Panc1 (cell line): ENCODE data around the gene CADM1.

Experiments
- TF ChIP-seq, protein P1 (sequence below): fragments of 450-650 bp; IDR thresholded peaks from 2 replicates; pipeline ENCODE4 v1.5.1; 2017; ENCODE audit warnings: mild to moderate bottlenecking
- TF ChIP-seq, protein P2 (sequence below), 2 experiments: IDR thresholded peaks; 2 replicates each; pipeline ENCODE4 v1.6.1; 2011 to 2012; ENCODE audit warnings: low read depth in 2 of 2, control low read depth in 1 of 2, low read length in 1 of 2, mild to moderate bottlenecking in 1 of 2, moderate library complexity in 1 of 2; ENCODE audit not compliant: insufficient read depth in 1 of 2

DNA sequence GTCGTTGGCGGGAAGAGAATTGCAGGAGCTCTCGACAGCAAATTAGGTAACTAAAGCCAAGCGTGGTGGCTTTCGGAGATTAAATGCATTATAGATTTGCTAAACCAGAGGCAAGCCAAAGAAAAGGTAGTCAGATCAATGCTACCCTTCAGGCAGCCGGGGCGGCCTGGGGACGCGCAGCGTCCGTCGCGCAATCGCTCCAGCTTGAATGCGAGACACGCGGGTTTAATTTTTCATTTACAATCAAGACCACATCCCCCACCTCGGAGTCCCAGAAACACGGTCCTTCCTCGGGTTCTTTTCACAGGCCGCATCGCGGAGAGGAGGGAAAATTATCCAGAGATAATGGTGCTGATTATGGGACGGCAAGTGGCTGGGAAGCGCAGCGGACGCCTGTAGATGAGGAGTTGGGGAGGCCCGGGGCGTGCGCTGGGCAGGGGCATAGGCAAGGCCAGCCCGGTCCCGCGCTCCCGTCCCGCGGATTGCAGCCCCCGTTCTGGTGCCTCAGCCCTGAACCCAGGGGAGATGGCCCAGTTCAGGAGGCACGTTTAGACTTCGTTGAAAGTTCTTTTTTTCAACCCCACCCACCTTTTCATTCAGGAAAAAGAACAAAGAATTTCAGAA, 350.4 kb downstream of the CADM1 start:
- TF ChIP-seq, protein P1, sequence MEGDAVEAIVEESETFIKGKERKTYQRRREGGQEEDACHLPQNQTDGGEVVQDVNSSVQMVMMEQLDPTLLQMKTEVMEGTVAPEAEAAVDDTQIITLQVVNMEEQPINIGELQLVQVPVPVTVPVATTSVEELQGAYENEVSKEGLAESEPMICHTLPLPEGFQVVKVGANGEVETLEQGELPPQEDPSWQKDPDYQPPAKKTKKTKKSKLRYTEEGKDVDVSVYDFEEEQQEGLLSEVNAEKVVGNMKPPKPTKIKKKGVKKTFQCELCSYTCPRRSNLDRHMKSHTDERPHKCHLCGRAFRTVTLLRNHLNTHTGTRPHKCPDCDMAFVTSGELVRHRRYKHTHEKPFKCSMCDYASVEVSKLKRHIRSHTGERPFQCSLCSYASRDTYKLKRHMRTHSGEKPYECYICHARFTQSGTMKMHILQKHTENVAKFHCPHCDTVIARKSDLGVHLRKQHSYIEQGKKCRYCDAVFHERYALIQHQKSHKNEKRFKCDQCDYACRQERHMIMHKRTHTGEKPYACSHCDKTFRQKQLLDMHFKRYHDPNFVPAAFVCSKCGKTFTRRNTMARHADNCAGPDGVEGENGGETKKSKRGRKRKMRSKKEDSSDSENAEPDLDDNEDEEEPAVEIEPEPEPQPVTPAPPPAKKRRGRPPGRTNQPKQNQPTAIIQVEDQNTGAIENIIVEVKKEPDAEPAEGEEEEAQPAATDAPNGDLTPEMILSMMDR: no peak
- TF ChIP-seq, protein P2, sequence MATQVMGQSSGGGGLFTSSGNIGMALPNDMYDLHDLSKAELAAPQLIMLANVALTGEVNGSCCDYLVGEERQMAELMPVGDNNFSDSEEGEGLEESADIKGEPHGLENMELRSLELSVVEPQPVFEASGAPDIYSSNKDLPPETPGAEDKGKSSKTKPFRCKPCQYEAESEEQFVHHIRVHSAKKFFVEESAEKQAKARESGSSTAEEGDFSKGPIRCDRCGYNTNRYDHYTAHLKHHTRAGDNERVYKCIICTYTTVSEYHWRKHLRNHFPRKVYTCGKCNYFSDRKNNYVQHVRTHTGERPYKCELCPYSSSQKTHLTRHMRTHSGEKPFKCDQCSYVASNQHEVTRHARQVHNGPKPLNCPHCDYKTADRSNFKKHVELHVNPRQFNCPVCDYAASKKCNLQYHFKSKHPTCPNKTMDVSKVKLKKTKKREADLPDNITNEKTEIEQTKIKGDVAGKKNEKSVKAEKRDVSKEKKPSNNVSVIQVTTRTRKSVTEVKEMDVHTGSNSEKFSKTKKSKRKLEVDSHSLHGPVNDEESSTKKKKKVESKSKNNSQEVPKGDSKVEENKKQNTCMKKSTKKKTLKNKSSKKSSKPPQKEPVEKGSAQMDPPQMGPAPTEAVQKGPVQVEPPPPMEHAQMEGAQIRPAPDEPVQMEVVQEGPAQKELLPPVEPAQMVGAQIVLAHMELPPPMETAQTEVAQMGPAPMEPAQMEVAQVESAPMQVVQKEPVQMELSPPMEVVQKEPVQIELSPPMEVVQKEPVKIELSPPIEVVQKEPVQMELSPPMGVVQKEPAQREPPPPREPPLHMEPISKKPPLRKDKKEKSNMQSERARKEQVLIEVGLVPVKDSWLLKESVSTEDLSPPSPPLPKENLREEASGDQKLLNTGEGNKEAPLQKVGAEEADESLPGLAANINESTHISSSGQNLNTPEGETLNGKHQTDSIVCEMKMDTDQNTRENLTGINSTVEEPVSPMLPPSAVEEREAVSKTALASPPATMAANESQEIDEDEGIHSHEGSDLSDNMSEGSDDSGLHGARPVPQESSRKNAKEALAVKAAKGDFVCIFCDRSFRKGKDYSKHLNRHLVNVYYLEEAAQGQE (IDR thresholded peaks at IDR 0.05; ENCODE audit: insufficient read depth in 1 of 2, low read depth in 2 of 2, low read length in 1 of 2): no peak
